A673 (cell line): ENCODE results near the gene CDRT4. TPM values are rescaled to one million over a fixed set of nuclear protein-coding genes. Genes with fewer than 3 reads are reported as not detected.

ENCODE experiments used
- BruUV-seq: library from RNA; stranded (reverse); fragments of 400-500 nt; replicated peaks from 2 replicates; lab custom pipeline; 2021; lab: Mats Ljungman, UMichigan
- CTCF ChIA-PET: fragments of 300-600 bp; sonication (Branson Sonifier 250); formaldehyde crosslinking; loops from one replicate; lab custom pipeline; 2022; ENCODE audit warnings: antibody characterized with exemption; lab: Charles Lee
- POLR2A ChIA-PET: fragments of 300-600 bp; sonication (Branson Sonifier 250); formaldehyde crosslinking; loops from one replicate; lab custom pipeline; 2022; ENCODE audit warnings: antibody characterized with exemption; ENCODE audit not compliant: low non-redundant PET; lab: Charles Lee
- DNase-seq: peaks from one replicate; pipeline ENCODE4 v3.0.0-alpha.2; 2015; ENCODE audit warnings: low spot score
- H3K27ac ChIP-seq: fragments of 200-600 bp; sonication (generic); 2 replicates; pipeline ENCODE4 v1.5.1; 2016; ENCODE audit warnings: mixed run types, low read depth, mild to moderate bottlenecking, mixed read lengths, antibody characterized with exemption, low read length; ENCODE audit not compliant: poor library complexity, severe bottlenecking
- H3K27me3 ChIP-seq: fragments of 200-600 bp; sonication (generic); replicated peaks from 2 replicates; pipeline ENCODE4 v1.6.1; 2017; ENCODE audit warnings: mixed run types, low read depth, mild to moderate bottlenecking, mixed read lengths, antibody characterized with exemption, low read length; ENCODE audit not compliant: insufficient read depth, poor library complexity
- H3K36me3 ChIP-seq: fragments of 200-600 bp; sonication (generic); 2 replicates; pipeline ENCODE4 v1.6.1; 2016; ENCODE audit warnings: mixed run types, mild to moderate bottlenecking, mixed read lengths, antibody characterized with exemption, low read length; ENCODE audit not compliant: insufficient read depth, poor library complexity, severe bottlenecking
- H3K4me1 ChIP-seq: fragments of 200-600 bp; sonication (generic); 2 replicates; pipeline ENCODE4 v1.6.1; 2017; ENCODE audit warnings: mixed run types, mild to moderate bottlenecking, mixed read lengths, antibody characterized with exemption, low read length; ENCODE audit not compliant: insufficient read depth, poor library complexity, severe bottlenecking
- H3K4me3 ChIP-seq: fragments of 200-600 bp; sonication (generic); 2 replicates; pipeline ENCODE4 v1.5.1; 2016; ENCODE audit warnings: low read depth, mixed run types, mild to moderate bottlenecking, mixed read lengths, low read length; ENCODE audit not compliant: poor library complexity, severe bottlenecking
- H3K9me3 ChIP-seq: fragments of 200-600 bp; sonication (generic); 2 replicates; pipeline ENCODE4 v1.6.1; 2016; ENCODE audit warnings: mixed run types, low read depth, mild to moderate bottlenecking, mixed read lengths, antibody characterized with exemption, low read length; ENCODE audit not compliant: poor library complexity, severe bottlenecking
- EZH2 ChIP-seq: fragments of 200-600 bp; sonication (generic); IDR thresholded peaks from 2 replicates; pipeline ENCODE4 v1.6.1; 2017; ENCODE audit warnings: borderline replicate concordance, low read depth, mild to moderate bottlenecking, mixed read lengths, antibody characterized with exemption, low read length; ENCODE audit not compliant: poor library complexity, severe bottlenecking
- intact Hi-C: fragments of 100-400 bp; cut with micrococcal nuclease; formaldehyde crosslinking; loops from one replicate; pipeline ENCODE4 v1.10.0; 2022; ENCODE audit not compliant: unreplicated experiment
- total RNA-seq: library from RNA; stranded (reverse); gene quantifications from 2 replicates; pipeline ENCODE4 v1.2.3, GENCODE V29; 2021
- TF ChIP-seq, protein P1 (sequence below): fragments of 300-800, 200-600 bp; sonication (generic); conservative IDR thresholded peaks from 2 replicates; pipeline ENCODE4 v1.5.1; 2017; ENCODE audit warnings: low read depth, mild to moderate bottlenecking, antibody characterized with exemption, low read length, moderate library complexity, mixed read lengths

The CDRT4 gene
- total RNA-seq, 1 experiment from 2014 or later = 0.62 TPM

DNA sequence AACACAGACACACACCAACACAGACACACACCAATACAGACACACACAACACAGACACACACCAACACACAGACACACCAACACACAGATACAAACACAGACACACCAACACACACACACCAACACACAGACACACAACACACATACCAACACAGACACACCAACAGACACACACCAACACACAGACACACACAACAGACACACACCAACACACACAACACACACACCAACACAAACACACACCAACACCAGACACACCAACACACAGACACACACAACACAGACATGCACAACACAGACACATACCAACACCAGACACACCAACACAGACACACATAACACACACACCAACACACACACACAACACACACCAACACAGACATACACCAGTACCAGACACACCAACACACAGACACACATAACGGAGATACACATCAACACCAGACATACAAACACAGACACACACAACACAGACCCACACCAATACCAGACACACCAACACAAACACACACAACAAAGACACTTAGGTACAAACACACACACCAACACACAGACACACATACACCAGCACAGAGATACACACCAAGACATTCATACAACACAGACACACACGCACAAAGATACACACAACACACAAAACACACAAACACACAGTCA is 2.2 kb downstream of the CDRT4 start:
- H3K27me3 ChIP-seq = no peaks in the 10 kb centered on the region
- intact Hi-C loops = no loop called here
- H3K27ac ChIP-seq = no peak overlapping the region
- no TSS peak for BruUV-seq
- H3K36me3 ChIP-seq = no peaks in the 10 kb centered on the region
- H3K4me1 ChIP-seq = no peaks in the 10 kb centered on the region
- no peak for DNase-seq
- H3K9me3 ChIP-seq = no peaks in the 10 kb centered on the region
- ChIA-PET POLR2A (no interaction called here), CTCF (no interaction called here)
- no peak overlapping the region for H3K4me3 ChIP-seq
- TF ChIP-seq EZH2 = no peak
- TF ChIP-seq, protein P1, sequence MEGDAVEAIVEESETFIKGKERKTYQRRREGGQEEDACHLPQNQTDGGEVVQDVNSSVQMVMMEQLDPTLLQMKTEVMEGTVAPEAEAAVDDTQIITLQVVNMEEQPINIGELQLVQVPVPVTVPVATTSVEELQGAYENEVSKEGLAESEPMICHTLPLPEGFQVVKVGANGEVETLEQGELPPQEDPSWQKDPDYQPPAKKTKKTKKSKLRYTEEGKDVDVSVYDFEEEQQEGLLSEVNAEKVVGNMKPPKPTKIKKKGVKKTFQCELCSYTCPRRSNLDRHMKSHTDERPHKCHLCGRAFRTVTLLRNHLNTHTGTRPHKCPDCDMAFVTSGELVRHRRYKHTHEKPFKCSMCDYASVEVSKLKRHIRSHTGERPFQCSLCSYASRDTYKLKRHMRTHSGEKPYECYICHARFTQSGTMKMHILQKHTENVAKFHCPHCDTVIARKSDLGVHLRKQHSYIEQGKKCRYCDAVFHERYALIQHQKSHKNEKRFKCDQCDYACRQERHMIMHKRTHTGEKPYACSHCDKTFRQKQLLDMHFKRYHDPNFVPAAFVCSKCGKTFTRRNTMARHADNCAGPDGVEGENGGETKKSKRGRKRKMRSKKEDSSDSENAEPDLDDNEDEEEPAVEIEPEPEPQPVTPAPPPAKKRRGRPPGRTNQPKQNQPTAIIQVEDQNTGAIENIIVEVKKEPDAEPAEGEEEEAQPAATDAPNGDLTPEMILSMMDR = no peak

GRCh38 chr17:15464231-15464985 is 3.0 kb downstream of the CDRT4 start:
- CTCF ChIA-PET = no interaction called here
- H3K9me3 ChIP-seq = no peaks in the 10 kb centered on the region
- no TSS peak for BruUV-seq
- no peaks in the 10 kb centered on the region for H3K27me3 ChIP-seq
- TF ChIP-seq EZH2 = no peak
- TF ChIP-seq, protein P1 = no peak
- POLR2A ChIA-PET = no interaction called here
- intact Hi-C loops = no loop called here
- no peak for DNase-seq
- no peak overlapping the region for H3K27ac ChIP-seq
- no peaks in the 10 kb centered on the region for H3K36me3 ChIP-seq
- no peak overlapping the region for H3K4me3 ChIP-seq
- no peaks in the 10 kb centered on the region for H3K4me1 ChIP-seq

DNA sequence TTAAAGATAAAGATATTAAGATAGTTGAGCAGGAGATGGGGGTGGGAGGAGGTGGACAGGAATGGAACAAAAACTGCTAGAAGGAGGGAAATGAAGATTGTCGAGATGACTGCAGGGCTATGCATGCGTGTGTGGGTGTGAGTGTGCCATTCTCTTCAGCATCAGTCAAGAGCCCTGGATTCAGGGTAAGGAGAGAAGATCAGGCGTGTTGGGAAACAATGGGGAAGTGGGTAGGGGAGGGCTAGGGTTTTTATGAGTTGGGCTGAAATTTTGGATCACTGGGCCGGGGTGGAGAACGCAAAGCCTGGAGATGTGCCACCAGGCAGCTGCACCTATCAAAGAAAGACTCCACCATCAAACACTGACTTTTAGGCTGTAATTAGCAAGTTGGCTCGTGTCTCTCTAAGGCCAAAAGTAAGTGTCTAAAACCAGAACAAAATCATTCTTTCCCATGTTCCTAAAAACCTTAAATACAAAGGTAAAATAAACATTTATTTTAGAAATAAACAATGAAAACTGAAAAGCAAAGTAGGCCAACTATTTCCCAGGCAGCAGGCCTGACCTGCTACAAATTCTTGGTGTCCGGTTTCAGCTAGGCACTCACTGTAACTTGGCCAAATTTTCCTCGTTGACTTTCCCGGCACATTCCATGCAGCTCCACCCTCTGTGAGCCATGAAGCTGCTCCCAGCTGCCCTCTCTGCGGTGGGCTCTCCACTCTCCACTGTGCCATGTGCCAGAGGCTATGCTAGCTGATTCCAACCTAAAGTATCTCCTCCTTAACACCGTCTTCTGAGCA is 4.2 kb downstream of the CDRT4 start:
- BruUV-seq = no TSS peak
- no peak overlapping the region for H3K27ac ChIP-seq
- H3K9me3 ChIP-seq = no peaks in the 10 kb centered on the region
- intact Hi-C loops = no loop called here
- CTCF ChIA-PET = no interaction called here
- TF ChIP-seq, protein P1 = no peak
- no peak for TF ChIP-seq EZH2
- POLR2A ChIA-PET = no interaction called here
- DNase-seq = no peak
- H3K27me3 ChIP-seq = no peaks in the 10 kb centered on the region
- H3K4me1 ChIP-seq = no peaks in the 10 kb centered on the region
- H3K4me3 ChIP-seq = no peak overlapping the region
- H3K36me3 ChIP-seq = no peaks in the 10 kb centered on the region
